H1 (cell line): ENCODE measurements around the gene NAGLU. TPM values are rescaled to one million over a fixed set of nuclear protein-coding genes. Genes with fewer than 3 reads are reported as not detected.

Source experiments
- CTCF ChIA-PET: fragments of 300-600 bp; sonication (Branson Sonifier 250); formaldehyde crosslinking; loops from one replicate; lab custom pipeline; 2021; ENCODE audit not compliant: partially characterized antibody; lab: Charles Lee
- POLR2A ChIA-PET: fragments of 300-600 bp; sonication (Branson Sonifier 250); formaldehyde crosslinking; loops from one replicate; lab custom pipeline; 2021; ENCODE audit warnings: inconsistent platforms; ENCODE audit not compliant: partially characterized antibody; lab: Charles Lee
- DNase-seq, 2 experiments: peaks; one replicate each; pipeline versions ENCODE4 v3.0.0 to v3.0.0-alpha.2; 2010 to 2022; ENCODE audit warnings: low spot score in 2 of 2, low read depth in 1 of 2, mixed read lengths in 1 of 2
- FAIRE-seq: peaks from 2 replicates; lab custom pipeline; 2011; peaks lifted over from hg19 to GRCh38; lab: Jason Lieb, UNC
- H2AFZ ChIP-seq: 2 replicates; pipeline ENCODE4 v1.8.1; 2012; ENCODE audit warnings: low read length, inconsistent platforms
- H2AK5ac ChIP-seq: 2 replicates; pipeline ENCODE4 v1.6.1; 2013; ENCODE audit warnings: low read depth, low read length
- H2BK120ac ChIP-seq: replicated peaks from 2 replicates; pipeline ENCODE3; 2013; ENCODE audit warnings: low read depth, low read length, inconsistent platforms
- H2BK12ac ChIP-seq: 2 replicates; pipeline ENCODE4 v1.6.1; 2013; ENCODE audit warnings: low read depth, low read length
- H2BK15ac ChIP-seq: 2 replicates; pipeline ENCODE4 v1.6.1; 2013; ENCODE audit warnings: low read length
- H2BK20ac ChIP-seq: 2 replicates; pipeline ENCODE4 v1.6.1; 2013; ENCODE audit warnings: low read length
- H2BK5ac ChIP-seq: 2 replicates; pipeline ENCODE4 v1.6.1; 2013; ENCODE audit warnings: low read depth, low read length
- H3K14ac ChIP-seq: 2 replicates; pipeline ENCODE4 v1.6.1; 2013; ENCODE audit warnings: inconsistent platforms; ENCODE audit not compliant: insufficient read length
- H3K18ac ChIP-seq: 2 replicates; pipeline ENCODE4 v1.6.1; 2013; ENCODE audit warnings: low read length; ENCODE audit errors: extremely low read depth
- H3K23ac ChIP-seq: 2 replicates; pipeline ENCODE4 v1.6.1; 2013; ENCODE audit warnings: inconsistent platforms; ENCODE audit not compliant: insufficient read length
- H3K23me2 ChIP-seq: 2 replicates; pipeline ENCODE4 v1.6.1; 2013; ENCODE audit warnings: low read depth, low read length
- H3K27ac ChIP-seq: 2 replicates; pipeline ENCODE4 v1.6.1; 2011; ENCODE audit warnings: low read depth, low read length, inconsistent platforms
- H3K27me3 ChIP-seq, 4 experiments: replicated peaks in 1 of 4; 1 replicate in 1 of 4; 2 replicates in 3 of 4; pipeline versions ENCODE4 v1.6.1 to v1.8.1; 2011 to 2013; ENCODE audit warnings: low read length in 3 of 4, mild to moderate bottlenecking in 3 of 4, inconsistent platforms in 2 of 4, mixed read lengths in 2 of 4, moderate library complexity in 1 of 4; ENCODE audit not compliant: control insufficient read depth in 3 of 4, insufficient read depth in 3 of 4; ENCODE audit errors: extremely low read depth in 1 of 4
- H3K36me3 ChIP-seq, 4 experiments: 2 replicates each; pipeline versions ENCODE4 v1.6.1 to v1.8.1; 2011 to 2013; ENCODE audit warnings: mild to moderate bottlenecking in 4 of 4, low read length in 3 of 4, moderate library complexity in 2 of 4, control low read depth in 1 of 4, inconsistent platforms in 1 of 4; ENCODE audit not compliant: insufficient read depth in 4 of 4, control insufficient read depth in 2 of 4
- H3K4ac ChIP-seq: replicated peaks from 2 replicates; pipeline ENCODE3; 2013; ENCODE audit warnings: low read length, low read depth, mixed read lengths, inconsistent platforms; ENCODE audit not compliant: insufficient read length
- H3K4me1 ChIP-seq, 4 experiments: replicated peaks in 1 of 4; 1 replicate in 1 of 4; 2 replicates in 3 of 4; pipeline versions ENCODE4 v1.6.1 to v1.8.1; 2011 to 2013; ENCODE audit warnings: low read length in 3 of 4, inconsistent platforms in 2 of 4, mixed read lengths in 1 of 4; ENCODE audit not compliant: insufficient read depth in 4 of 4, control insufficient read depth in 3 of 4
- H3K4me2 ChIP-seq, 2 experiments: 2 replicates each; pipeline versions ENCODE4 v1.6.1 to v1.8.1; 2011 to 2013; ENCODE audit warnings: low read depth in 2 of 2, low read length in 2 of 2, control low read depth in 1 of 2, inconsistent platforms in 1 of 2, mild to moderate bottlenecking in 1 of 2; ENCODE audit not compliant: insufficient read depth in 1 of 2
- H3K4me3 ChIP-seq, 4 experiments: fragments of 200-600, 300-600 bp in 1 of 4; sonication (generic), shearing (Covaris generic), sonication (Bioruptor Twin) in 1 of 4; 2 replicates each; pipeline versions ENCODE4 v1.5.1 to v1.8.1; 2011 to 2016; ENCODE audit warnings: low read length in 4 of 4, low read depth in 3 of 4, control low read depth in 2 of 4, inconsistent platforms in 2 of 4, mild to moderate bottlenecking in 2 of 4, mixed read lengths in 1 of 4, moderate library complexity in 1 of 4; ENCODE audit not compliant: insufficient read depth in 2 of 4; ENCODE audit errors: extremely low read depth in 1 of 4
- H3K56ac ChIP-seq: replicated peaks from 2 replicates; pipeline ENCODE3; 2013; ENCODE audit warnings: low read depth, mild to moderate bottlenecking, mixed read lengths, low read length, inconsistent platforms; ENCODE audit not compliant: insufficient read length
- H3K79me1 ChIP-seq: 2 replicates; pipeline ENCODE4 v1.6.1; 2013; ENCODE audit warnings: low read depth, low read length, control low read depth
- H3K79me2 ChIP-seq, 2 experiments: 2 replicates each; pipeline versions ENCODE4 v1.6.1 to v1.8.1; 2012 to 2013; ENCODE audit warnings: low read length in 2 of 2, mild to moderate bottlenecking in 2 of 2, inconsistent platforms in 1 of 2; ENCODE audit not compliant: insufficient read depth in 2 of 2, control insufficient read depth in 1 of 2
- H3K9ac ChIP-seq, 4 experiments: replicated peaks in 1 of 4; 1 replicate in 1 of 4; 2 replicates in 3 of 4; pipeline versions ENCODE4 v1.6.1 to v1.8.1; 2011 to 2013; ENCODE audit warnings: low read depth in 3 of 4, low read length in 3 of 4, control low read depth in 2 of 4, mild to moderate bottlenecking in 2 of 4, moderate library complexity in 2 of 4, inconsistent platforms in 1 of 4; ENCODE audit errors: extremely low read depth in 1 of 4
- H3K9me3 ChIP-seq, 2 experiments: 2 replicates each; pipeline versions ENCODE4 v1.6.1 to v1.8.1; 2012 to 2013; ENCODE audit warnings: mild to moderate bottlenecking in 2 of 2, moderate library complexity in 2 of 2, control low read depth in 1 of 2, inconsistent platforms in 1 of 2, low read depth in 1 of 2, low read length in 1 of 2, mixed read lengths in 1 of 2; ENCODE audit not compliant: insufficient read depth in 2 of 2
- H4K20me1 ChIP-seq, 2 experiments: replicated peaks in 1 of 2; 2 replicates each; pipeline versions ENCODE3 to v1.8.1; 2011 to 2013; ENCODE audit warnings: inconsistent platforms in 2 of 2, low read length in 2 of 2, mild to moderate bottlenecking in 1 of 2; ENCODE audit not compliant: insufficient read depth in 2 of 2, control insufficient read depth in 1 of 2
- H4K5ac ChIP-seq: 2 replicates; pipeline ENCODE4 v1.6.1; 2013; ENCODE audit warnings: low read length, low read depth, mixed read lengths, inconsistent platforms; ENCODE audit not compliant: insufficient read length
- H4K8ac ChIP-seq: 2 replicates; pipeline ENCODE4 v1.8.0; 2013; ENCODE audit warnings: mild to moderate bottlenecking, moderate library complexity, low read length, inconsistent platforms; ENCODE audit not compliant: insufficient read depth; ENCODE audit errors: extremely low read depth
- H4K91ac ChIP-seq: replicated peaks from 2 replicates; pipeline ENCODE3; 2013; ENCODE audit warnings: low read length, mixed read lengths, inconsistent platforms; ENCODE audit not compliant: insufficient read length
- CHD2 ChIP-seq: IDR thresholded peaks from 2 replicates; pipeline ENCODE4 v1.6.1; 2012; ENCODE audit warnings: low read length, improper control_type of control experiment
- E2F6 ChIP-seq: IDR thresholded peaks from 2 replicates; pipeline ENCODE4 v1.6.1; 2012; ENCODE audit warnings: inconsistent platforms
- EZH2 ChIP-seq: fragments of 200-600 bp; sonication (generic); IDR thresholded peaks from 2 replicates; pipeline ENCODE4 v1.7.1; 2012; ENCODE audit warnings: low read depth, mild to moderate bottlenecking, moderate library complexity, low read length, inconsistent platforms; ENCODE audit not compliant: severe bottlenecking
- KDM5A ChIP-seq: fragments of 200-600 bp; IDR thresholded peaks from 2 replicates; pipeline ENCODE4 v1.7.1; 2012; ENCODE audit warnings: mild to moderate bottlenecking, low read length, inconsistent platforms, mixed read lengths
- NRF1 ChIP-seq: IDR thresholded peaks from 2 replicates; pipeline ENCODE4 v1.6.1; 2011; ENCODE audit warnings: mild to moderate bottlenecking, low read depth, low read length, improper control_type of control experiment
- POLR2A ChIP-seq, 2 experiments: IDR thresholded peaks; 1 replicate in 1 of 2; 2 replicates in 1 of 2; pipeline ENCODE4 v1.6.1; 2011; ENCODE audit warnings: low read depth in 2 of 2, low read length in 2 of 2, mild to moderate bottlenecking in 2 of 2; ENCODE audit errors: control extremely low read depth in 1 of 2
- RFX5 ChIP-seq: IDR thresholded peaks from 2 replicates; pipeline ENCODE4 v1.6.1; 2011; ENCODE audit warnings: low read depth, low read length, improper control_type of control experiment, borderline replicate concordance
- SP1 ChIP-seq: IDR thresholded peaks from 2 replicates; pipeline ENCODE4 v1.6.1; 2011; ENCODE audit warnings: low read depth, low read length
- SP4 ChIP-seq: IDR thresholded peaks from 2 replicates; pipeline ENCODE4 v1.6.1; 2012; ENCODE audit warnings: low read length, inconsistent platforms
- TAF7 ChIP-seq: optimal IDR thresholded peaks from 2 replicates; pipeline ENCODE3; 2011; ENCODE audit warnings: low read depth, mild to moderate bottlenecking, inconsistent platforms, low read length, moderate library complexity, borderline replicate concordance
- TCF12 ChIP-seq: IDR thresholded peaks from 2 replicates; pipeline ENCODE4 v1.6.1; 2011; ENCODE audit warnings: low read depth, mild to moderate bottlenecking, low read length
- WGBS, 2 experiments: shearing (Covaris generic) in 1 of 2; methylation state at CpG; one replicate each; pipeline versions ENCODE4 v1.1.6 to v1.1.7; 2013 to 2015; ENCODE audit warnings: low lambda C conversion rate in 2 of 2, mixed read lengths in 2 of 2, inconsistent platforms in 1 of 2, low coverage in 1 of 2, missing lambda C conversion rate in 1 of 2; ENCODE audit not compliant: insufficient replicate concordance in 2 of 2, insufficient coverage in 1 of 2, insufficient read length in 1 of 2; ENCODE audit errors: extremely low coverage in 1 of 2, missing lambda C conversion rate in 1 of 2; 5-methylcytosine and 5-hydroxymethylcytosine counted together
- polyA plus RNA-seq, 7 experiments: library from polyadenylated mRNA; depleted of rRNA in 3 of 7; stranded (reverse) in 5 of 7; unstranded in 2 of 7; fragments of >200 nt in 5 of 7; fragments of 200-250 nt in 2 of 7; gene quantifications; 1 replicate in 5 of 7; 2 replicates in 1 of 7; 4 replicates in 1 of 7; pipeline versions ENCODE4 v1.2.1 to v1.2.3, GENCODE V29; 2011 to 2013; ENCODE audit warnings: missing spikeins in 2 of 7, mixed read lengths in 2 of 7
- total RNA-seq: library from RNA; stranded (reverse); fragmentation: NEBNext Ultra II Directional; extraction: Animal tissue kit (Norgen Biotek cat#: 25700); gene quantifications from 2 replicates; pipeline ENCODE4 v1.2.1, GENCODE V29; 2021
- TF ChIP-seq, protein P1 (sequence below), 3 experiments: IDR thresholded peaks; 1 replicate in 2 of 3; 2 replicates in 1 of 3; pipeline versions ENCODE4 v1.5.1 to v1.6.1; 2011; ENCODE audit warnings: low read length in 3 of 3, mild to moderate bottlenecking in 3 of 3, inconsistent platforms in 2 of 3, low read depth in 1 of 3, moderate library complexity in 1 of 3; ENCODE audit not compliant: insufficient read depth in 1 of 3; ENCODE audit errors: control extremely low read depth in 1 of 3

Gene NAGLU
- total and polyA plus RNA-seq, 2 of the 8 experiments (the other 6 are each of a cell fraction or from before 2014, with no cell fraction given): 21.3 to 21.6 TPM

DNA sequence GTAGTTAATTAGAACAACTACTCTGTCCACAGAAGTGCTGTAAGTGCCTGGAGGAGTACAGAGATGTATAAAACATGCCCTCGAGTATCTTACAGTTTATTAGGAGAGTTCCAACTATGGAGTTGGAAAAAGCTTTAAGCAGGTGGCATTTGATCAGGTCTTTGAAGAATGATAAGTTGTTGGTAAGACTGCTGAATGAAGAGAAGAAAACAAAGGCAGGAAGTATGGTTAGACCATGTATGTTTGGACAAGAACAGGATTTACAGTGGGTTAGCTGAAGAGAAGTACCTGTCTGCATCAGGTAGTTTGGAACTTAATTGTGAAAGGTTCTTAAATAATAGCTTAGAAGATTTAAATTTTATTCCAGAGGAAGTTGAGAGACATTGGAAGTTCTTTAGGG, 48.0 kb upstream of the NAGLU start:
- peaks cover 11 to 66% (median 45%) of the 10 kb centered on the region in 4 experiments; a peak in 7 of 8 replicates for H3K36me3 ChIP-seq
- no peak overlapping the region for H3K4ac ChIP-seq
- H3K4me1 ChIP-seq: no peaks in the 10 kb centered on the region
- TF ChIP-seq E2F6 (no peak), NRF1 (no peak), POLR2A (IDR thresholded peaks at IDR 0.05; ENCODE audit: control extremely low read depth in 1 of 2, low read depth in 2 of 2, low read length in 2 of 2) (no peak), TAF7 (no peak), CHD2 (no peak), SP4 (no peak), SP1 (no peak), KDM5A (no peak), EZH2 (no peak), TCF12 (no peak), RFX5 (no peak)
- TF ChIP-seq, protein P1, sequence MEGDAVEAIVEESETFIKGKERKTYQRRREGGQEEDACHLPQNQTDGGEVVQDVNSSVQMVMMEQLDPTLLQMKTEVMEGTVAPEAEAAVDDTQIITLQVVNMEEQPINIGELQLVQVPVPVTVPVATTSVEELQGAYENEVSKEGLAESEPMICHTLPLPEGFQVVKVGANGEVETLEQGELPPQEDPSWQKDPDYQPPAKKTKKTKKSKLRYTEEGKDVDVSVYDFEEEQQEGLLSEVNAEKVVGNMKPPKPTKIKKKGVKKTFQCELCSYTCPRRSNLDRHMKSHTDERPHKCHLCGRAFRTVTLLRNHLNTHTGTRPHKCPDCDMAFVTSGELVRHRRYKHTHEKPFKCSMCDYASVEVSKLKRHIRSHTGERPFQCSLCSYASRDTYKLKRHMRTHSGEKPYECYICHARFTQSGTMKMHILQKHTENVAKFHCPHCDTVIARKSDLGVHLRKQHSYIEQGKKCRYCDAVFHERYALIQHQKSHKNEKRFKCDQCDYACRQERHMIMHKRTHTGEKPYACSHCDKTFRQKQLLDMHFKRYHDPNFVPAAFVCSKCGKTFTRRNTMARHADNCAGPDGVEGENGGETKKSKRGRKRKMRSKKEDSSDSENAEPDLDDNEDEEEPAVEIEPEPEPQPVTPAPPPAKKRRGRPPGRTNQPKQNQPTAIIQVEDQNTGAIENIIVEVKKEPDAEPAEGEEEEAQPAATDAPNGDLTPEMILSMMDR (IDR thresholded peaks at IDR 0.05; ENCODE audit: control extremely low read depth in 1 of 3, insufficient read depth in 1 of 3, low read depth in 1 of 3, low read length in 3 of 3): no peak

More for the DNA sequence above, 48.0 kb upstream of the NAGLU start:
- no peak overlapping the region for H3K18ac ChIP-seq
- no peak overlapping the region for H2BK20ac ChIP-seq
- no peak overlapping the region for H4K5ac ChIP-seq
- no peaks in the 10 kb centered on the region for H3K23me2 ChIP-seq
- H4K91ac ChIP-seq: no peak overlapping the region
- no peaks in the 10 kb centered on the region for H4K20me1 ChIP-seq
- H3K27ac ChIP-seq: no peak overlapping the region
- H3K9me3 ChIP-seq: no peaks in the 10 kb centered on the region
- WGBS, 2 experiments: 92% methylated on average over 1 of the region's 1 CpG; no CpG with 5 or more reads in 1 of the 2 experiments
- H3K27me3 ChIP-seq: no peaks in the 10 kb centered on the region
- H3K4me2 ChIP-seq: no peak overlapping the region
- no peaks in the 10 kb centered on the region for H3K79me2 ChIP-seq
- H3K14ac ChIP-seq: no peak overlapping the region
- no peak for DNase-seq
- no peak overlapping the region for H2BK15ac ChIP-seq
- no peak overlapping the region for H3K4me3 ChIP-seq
- H2AFZ ChIP-seq: no peak overlapping the region
- POLR2A ChIA-PET: no interaction called here
- no peak overlapping the region for H2BK5ac ChIP-seq
- H3K23ac ChIP-seq: no peak overlapping the region
- CTCF ChIA-PET: interaction anchor here (0.7 to 3.7 kb wide), 6 partner anchors 12 to 60 kb away, joined by 3 to 13 read pairs (median 6); no protein-coding TSS in a partner anchor
- no peak overlapping the region for H2BK120ac ChIP-seq
- H4K8ac ChIP-seq: no peak overlapping the region
- no peak overlapping the region for H2BK12ac ChIP-seq
- no peak overlapping the region for H3K56ac ChIP-seq
- no peaks in the 10 kb centered on the region for H3K79me1 ChIP-seq
- no peak overlapping the region for H3K9ac ChIP-seq
- FAIRE-seq: no peak
- H2AK5ac ChIP-seq: no peak overlapping the region
